Duodenal mucosa (tissue), 2 donors: ENCODE measurements around the gene MYO15B.

Experiments
- H3K27ac ChIP-seq: one replicate; pipeline ENCODE4 v1.7.0; 2013; ENCODE audit warnings: low read depth, low read length
- H3K27me3 ChIP-seq, 2 donors: one replicate each; pipeline ENCODE4 v1.7.0; 2013; ENCODE audit warnings: low read length in 2 of 2, control low read depth in 1 of 2; ENCODE audit not compliant: insufficient read depth in 2 of 2, control insufficient read depth in 1 of 2
- H3K36me3 ChIP-seq, 2 donors: one replicate each; pipeline ENCODE4 v1.7.0; 2013; ENCODE audit warnings: low read length in 2 of 2, control low read depth in 1 of 2; ENCODE audit not compliant: insufficient read depth in 2 of 2, control insufficient read depth in 1 of 2
- H3K4me1 ChIP-seq, 2 donors: one replicate each; pipeline ENCODE4 v1.7.0; 2013; ENCODE audit warnings: low read length in 2 of 2, control low read depth in 1 of 2; ENCODE audit not compliant: insufficient read depth in 2 of 2, control insufficient read depth in 1 of 2
- H3K4me3 ChIP-seq, 2 donors: one replicate each; pipeline ENCODE4 v1.7.0; 2013; ENCODE audit warnings: low read length in 2 of 2, low read depth in 1 of 2
- H3K9ac ChIP-seq, 2 donors: one replicate each; pipeline ENCODE4 v1.7.0; 2013; ENCODE audit warnings: low read length in 2 of 2, low read depth in 1 of 2
- H3K9me3 ChIP-seq, 2 donors: one replicate each; pipeline ENCODE4 v1.7.0; 2013; ENCODE audit warnings: low read length in 2 of 2, control low read depth in 1 of 2; ENCODE audit not compliant: control insufficient read depth in 1 of 2

MYO15B gene

DNA sequence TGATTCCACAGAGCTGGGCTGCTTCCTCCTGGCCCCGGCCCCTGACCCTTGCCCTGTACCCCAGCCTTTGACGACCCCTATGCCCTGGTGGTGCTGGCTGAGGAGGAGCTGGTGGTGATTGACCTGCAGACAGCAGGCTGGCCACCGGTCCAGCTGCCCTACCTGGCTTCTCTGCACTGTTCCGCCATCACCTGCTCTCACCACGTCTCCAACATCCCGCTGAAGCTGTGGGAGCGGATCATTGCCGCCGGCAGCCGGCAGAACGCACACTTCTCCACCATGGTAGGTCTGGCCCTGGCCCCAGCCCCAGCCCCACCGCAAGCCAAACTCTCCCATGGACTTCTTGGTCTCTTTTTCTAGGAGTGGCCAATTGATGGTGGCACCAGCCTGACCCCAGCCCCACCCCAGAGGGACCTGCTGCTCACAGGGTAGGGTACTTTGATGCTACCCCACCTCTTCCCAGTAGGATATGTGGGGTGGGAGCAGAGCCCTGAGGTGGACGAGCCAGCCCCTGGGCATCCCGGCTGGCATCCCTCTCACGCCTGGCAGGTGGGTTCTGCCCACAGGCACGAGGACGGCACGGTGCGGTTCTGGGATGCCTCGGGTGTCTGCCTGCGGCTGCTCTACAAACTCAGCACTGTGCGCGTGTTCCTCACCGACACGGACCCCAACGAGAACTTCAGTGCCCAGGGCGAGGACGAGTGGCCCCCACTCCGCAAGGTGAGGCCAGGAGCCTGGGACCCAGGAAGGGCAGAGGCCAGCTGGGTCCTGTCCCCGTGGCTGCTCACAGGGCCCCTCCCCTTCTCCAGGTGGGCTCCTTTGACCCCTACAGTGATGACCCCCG is 19.0 kb upstream of the MYO15B start:
- Histone ChIP-seq H3K4me1 (peaks cover 0 to 6% of the 10 kb centered on the region in 2 donors), H3K27ac (no peak overlapping the region), H3K36me3 (peaks cover 38 to 79% of the 10 kb centered on the region in 2 donors), H3K27me3 (no peaks in the 10 kb centered on the region), H3K9ac (no peak overlapping the region), H3K9me3 (no peaks in the 10 kb centered on the region), H3K4me3 (no peak overlapping the region)

DNA sequence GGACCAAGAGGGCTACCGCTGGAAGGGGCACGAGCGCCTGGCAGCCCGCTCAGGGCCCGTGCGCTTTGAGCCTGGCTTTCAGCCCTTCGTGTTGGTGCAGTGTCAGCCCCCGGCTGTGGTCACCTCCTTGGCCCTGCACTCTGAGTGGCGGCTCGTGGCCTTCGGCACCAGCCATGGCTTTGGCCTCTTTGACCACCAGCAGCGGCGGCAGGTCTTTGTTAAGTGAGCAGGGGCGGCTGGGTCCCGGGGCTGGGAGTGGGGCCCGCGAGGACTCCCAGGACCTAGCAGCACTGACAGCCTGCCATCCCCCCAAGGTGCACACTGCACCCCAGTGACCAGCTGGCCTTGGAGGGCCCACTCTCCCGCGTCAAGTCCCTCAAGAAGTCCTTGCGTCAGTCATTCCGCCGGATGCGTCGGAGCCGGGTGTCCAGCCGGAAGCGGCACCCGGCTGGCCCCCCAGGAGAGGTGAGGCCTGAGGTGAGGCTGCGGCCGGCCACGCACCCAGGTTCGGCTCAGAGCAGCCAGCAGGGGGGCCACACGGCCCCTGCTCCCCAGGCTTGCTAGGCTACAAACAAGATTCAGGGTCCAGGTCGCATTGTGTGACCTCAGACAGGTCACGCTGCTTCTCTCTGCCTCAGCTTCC is 17.4 kb upstream of the MYO15B start:
- Histone ChIP-seq H3K4me3 (no peak overlapping the region), H3K27me3 (no peaks in the 10 kb centered on the region), H3K9me3 (no peaks in the 10 kb centered on the region), H3K27ac (no peak overlapping the region), H3K36me3 (peaks cover 31 to 68% of the 10 kb centered on the region in 2 donors), H3K4me1 (peaks cover 0 to 6% of the 10 kb centered on the region in 2 donors), H3K9ac (no peak overlapping the region)

DNA sequence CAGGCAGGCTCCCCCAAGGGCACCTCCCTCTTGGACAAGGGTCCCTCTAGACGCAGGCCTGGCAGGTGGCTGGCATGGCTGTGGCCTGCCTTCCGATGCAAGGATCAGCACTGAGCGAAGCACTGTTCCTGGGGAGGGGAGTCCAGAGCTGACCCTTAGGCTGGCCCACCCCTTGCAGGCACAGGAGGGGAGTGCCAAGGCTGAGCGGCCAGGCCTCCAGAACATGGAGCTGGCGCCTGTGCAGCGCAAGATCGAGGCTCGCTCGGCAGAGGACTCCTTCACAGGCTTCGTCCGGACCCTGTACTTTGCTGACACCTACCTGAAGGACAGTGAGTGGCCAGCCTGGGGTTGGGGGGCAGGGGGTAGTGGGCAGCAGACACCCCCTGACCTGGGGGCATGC is 16.8 kb upstream of the MYO15B start:
- Histone ChIP-seq H3K36me3 (peaks cover 24 to 62% of the 10 kb centered on the region in 2 donors), H3K9ac (no peak overlapping the region), H3K4me3 (no peak overlapping the region), H3K9me3 (no peaks in the 10 kb centered on the region), H3K4me1 (peaks cover 0 to 6% of the 10 kb centered on the region in 2 donors), H3K27me3 (no peaks in the 10 kb centered on the region), H3K27ac (no peak overlapping the region)

DNA sequence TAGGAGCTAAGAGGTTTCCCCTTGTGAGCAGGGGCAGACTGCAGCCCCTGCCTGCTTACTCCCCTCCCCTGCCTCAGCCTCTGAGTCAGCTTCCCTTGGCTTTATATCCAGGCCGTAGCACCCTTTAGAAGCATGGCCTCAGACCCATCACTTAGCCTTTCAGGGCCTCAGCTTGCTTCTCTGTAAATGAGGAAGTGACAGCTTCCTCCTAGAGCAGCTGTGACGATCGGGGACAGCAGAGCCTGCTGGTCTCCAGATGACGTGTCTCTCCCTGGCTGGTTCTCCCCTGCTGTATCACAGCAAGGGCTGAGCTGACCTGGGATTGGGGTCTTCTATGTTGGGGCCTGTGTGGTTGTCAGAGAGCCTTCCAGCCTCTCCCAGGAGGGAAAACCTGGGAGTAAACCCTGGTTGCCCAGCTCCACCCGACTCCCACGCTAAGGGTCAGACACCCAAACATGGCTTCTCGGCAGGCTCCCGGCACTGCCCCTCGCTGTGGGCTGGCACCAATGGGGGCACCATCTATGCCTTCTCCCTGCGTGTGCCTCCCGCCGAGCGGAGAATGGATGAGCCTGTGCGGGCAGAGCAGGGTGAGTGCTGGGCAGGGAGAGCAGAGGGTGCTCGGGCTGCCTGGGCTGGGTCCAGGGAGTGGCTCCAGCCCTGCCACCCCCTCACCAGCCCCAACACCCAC is 16.3 kb upstream of the MYO15B start:
- H3K9ac ChIP-seq: no peak overlapping the region
- H3K36me3 ChIP-seq: peaks cover 22 to 56% of the 10 kb centered on the region in 2 donors
- H3K9me3 ChIP-seq: no peaks in the 10 kb centered on the region
- peaks cover 0 to 6% of the 10 kb centered on the region in 2 donors for H3K4me1 ChIP-seq
- no peaks in the 10 kb centered on the region for H3K27me3 ChIP-seq
- no peak overlapping the region for H3K27ac ChIP-seq
- H3K4me3 ChIP-seq: no peak overlapping the region

DNA sequence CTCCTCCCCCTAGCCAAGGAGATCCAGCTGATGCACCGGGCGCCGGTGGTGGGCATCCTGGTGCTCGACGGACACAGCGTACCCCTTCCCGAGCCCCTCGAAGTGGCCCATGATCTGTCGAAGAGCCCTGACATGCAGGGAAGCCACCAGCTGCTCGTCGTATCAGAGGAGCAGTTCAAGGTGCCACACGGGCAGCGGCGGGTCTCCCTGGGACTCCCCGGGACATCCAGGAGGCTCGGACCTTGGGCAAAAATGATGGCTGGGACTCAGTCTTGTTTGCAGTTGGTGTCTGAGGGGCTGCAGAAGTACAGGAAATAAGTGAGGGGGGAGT is 15.8 kb upstream of the MYO15B start:
- H3K27me3 ChIP-seq: no peaks in the 10 kb centered on the region
- no peaks in the 10 kb centered on the region for H3K9me3 ChIP-seq
- H3K27ac ChIP-seq: no peak overlapping the region
- H3K4me3 ChIP-seq: no peak overlapping the region
- H3K9ac ChIP-seq: no peak overlapping the region
- H3K36me3 ChIP-seq: peaks cover 22 to 51% of the 10 kb centered on the region in 2 donors
- H3K4me1 ChIP-seq: peaks cover 0 to 6% of the 10 kb centered on the region in 2 donors

DNA sequence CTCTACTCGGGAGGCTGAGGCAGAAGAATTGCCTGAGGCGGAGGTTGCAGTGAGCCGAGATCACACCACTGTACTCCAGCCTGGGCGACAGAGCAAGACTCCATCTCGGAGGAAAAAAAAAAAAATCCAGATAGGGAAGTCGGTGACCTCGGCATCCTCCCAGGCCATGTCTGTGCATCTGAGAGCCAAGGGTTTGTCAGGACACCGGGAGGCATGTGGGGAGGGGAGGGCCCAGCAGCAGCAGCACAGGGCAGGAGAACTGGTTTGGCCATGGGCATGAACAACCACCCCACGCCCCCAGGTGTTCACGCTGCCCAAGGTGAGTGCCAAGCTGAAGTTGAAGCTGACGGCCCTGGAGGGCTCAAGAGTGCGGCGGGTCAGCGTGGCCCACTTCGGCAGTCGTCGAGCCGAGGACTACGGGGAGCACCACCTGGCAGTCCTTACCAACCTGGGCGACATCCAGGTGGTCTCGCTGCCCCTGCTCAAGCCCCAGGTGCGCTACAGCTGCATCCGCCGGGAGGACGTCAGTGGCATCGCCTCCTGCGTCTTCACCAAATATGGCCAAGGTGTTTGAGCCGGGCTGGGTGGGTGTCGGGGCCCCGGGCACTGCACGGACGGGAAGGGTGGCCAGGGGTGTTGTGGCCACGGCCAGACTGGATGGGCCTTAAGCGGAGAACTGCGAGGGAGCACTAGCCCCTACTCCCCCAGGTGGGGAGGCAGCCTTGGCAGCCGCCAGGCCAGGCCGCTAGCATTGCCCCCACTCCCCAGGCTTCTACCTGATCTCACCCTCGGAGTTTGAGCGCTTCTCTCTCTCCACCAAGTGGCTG is 14.7 kb upstream of the MYO15B start:
- H3K36me3 ChIP-seq: peaks cover 22 to 48% of the 10 kb centered on the region in 2 donors

DNA sequence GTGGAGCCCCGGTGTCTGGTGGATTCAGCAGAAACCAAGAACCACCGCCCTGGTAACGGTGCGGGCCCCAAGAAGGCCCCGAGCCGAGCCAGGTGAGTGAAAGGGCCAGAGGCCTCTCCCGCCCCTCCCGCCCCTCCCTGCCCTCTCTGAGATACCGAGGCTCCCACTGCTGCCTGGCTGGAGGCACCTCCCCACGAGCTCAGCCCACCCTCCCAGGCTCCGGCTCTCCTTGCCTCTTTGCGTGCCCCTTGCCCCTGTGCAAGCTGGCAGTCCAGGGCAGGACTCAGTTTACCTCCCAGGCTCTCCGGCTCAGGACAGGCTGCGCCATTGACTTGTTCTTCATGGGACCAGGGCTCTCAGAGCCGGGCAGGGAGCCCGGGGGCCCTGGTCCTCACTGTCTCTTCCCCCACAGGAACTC is 14.1 kb upstream of the MYO15B start:
- H3K27ac ChIP-seq: no peak overlapping the region
- no peaks in the 10 kb centered on the region for H3K9me3 ChIP-seq
- H3K36me3 ChIP-seq: peaks cover 15 to 42% of the 10 kb centered on the region in 2 donors
- no peaks in the 10 kb centered on the region for H3K27me3 ChIP-seq
- peaks cover 0 to 16% of the 10 kb centered on the region in 2 donors for H3K4me1 ChIP-seq
- H3K9ac ChIP-seq: no peak overlapping the region
- no peak overlapping the region for H3K4me3 ChIP-seq

More for the DNA sequence above, 14.7 kb upstream of the MYO15B start:
- Histone ChIP-seq H3K4me3 (no peak overlapping the region), H3K9ac (no peak overlapping the region), H3K27me3 (no peaks in the 10 kb centered on the region), H3K27ac (no peak overlapping the region), H3K4me1 (peaks cover 0 to 11% of the 10 kb centered on the region in 2 donors), H3K9me3 (no peaks in the 10 kb centered on the region)

DNA sequence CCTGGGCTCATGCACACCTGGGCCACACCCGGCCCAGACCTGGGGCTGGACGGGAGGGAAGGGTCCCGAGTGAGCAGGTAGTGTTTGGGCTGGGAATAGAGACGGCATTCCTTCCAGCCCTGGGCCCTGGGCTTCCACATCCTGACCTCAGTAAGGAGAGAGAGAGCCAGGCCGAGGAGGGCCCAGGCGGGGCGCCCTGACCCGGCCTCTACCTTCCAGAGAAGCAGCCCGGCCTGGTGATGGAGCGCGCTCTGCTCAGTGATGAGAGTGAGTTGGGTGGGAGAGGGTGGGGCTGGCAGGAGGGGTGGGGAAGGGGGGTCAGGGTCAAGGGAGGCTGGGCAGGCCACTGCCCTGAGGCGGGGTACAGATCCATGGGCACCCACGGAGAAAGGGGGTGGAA is 13.6 kb upstream of the MYO15B start:
- Histone ChIP-seq H3K4me3 (no peak overlapping the region), H3K9ac (no peak overlapping the region), H3K9me3 (no peaks in the 10 kb centered on the region), H3K36me3 (peaks cover 11 to 38% of the 10 kb centered on the region in 2 donors), H3K27ac (no peak overlapping the region), H3K27me3 (no peaks in the 10 kb centered on the region), H3K4me1 (peaks cover 0 to 21% of the 10 kb centered on the region in 2 donors)

DNA sequence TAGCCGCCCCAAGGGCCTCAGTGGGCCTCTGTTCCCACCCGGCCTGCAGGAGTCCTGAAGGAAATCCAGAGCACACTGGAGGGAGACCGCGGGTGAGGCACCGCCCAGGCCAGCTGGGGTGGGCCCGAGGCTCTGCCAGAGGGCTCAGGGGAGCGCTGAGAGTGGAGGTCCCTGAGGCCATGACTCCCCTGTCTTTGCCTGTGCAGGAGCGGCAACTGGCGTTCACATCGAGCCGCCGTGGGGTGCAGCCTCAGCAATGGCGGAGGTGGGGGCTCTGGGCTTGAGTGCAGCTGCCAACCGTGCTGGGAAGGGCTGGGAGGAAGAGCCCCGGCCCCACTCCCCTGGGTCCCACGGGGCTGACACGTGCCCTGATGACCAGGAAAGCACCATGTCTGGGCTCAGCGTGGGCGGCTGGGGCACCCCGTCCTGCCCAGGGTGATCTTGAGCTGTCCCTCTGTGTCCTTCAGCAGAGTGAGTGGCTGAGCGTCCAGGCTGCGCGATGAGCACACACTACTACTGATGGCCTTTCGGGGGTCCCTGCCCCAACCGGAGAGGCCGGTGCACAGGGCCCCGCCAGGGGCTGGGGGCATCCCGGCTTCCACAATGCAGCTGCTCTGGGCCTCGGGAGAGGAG is 13.1 kb upstream of the MYO15B start:
- Histone ChIP-seq H3K9ac (no peak overlapping the region), H3K36me3 (peaks cover 11 to 35% of the 10 kb centered on the region in 2 donors), H3K27ac (no peak overlapping the region)

More for the DNA sequence above, 13.1 kb upstream of the MYO15B start:
- Histone ChIP-seq H3K27me3 (no peaks in the 10 kb centered on the region), H3K4me3 (no peak overlapping the region), H3K4me1 (peaks cover 0 to 24% of the 10 kb centered on the region in 2 donors), H3K9me3 (no peaks in the 10 kb centered on the region)
